ENCODE data around the gene FCHO2.

- TF ChIP-seq, protein P1, sequence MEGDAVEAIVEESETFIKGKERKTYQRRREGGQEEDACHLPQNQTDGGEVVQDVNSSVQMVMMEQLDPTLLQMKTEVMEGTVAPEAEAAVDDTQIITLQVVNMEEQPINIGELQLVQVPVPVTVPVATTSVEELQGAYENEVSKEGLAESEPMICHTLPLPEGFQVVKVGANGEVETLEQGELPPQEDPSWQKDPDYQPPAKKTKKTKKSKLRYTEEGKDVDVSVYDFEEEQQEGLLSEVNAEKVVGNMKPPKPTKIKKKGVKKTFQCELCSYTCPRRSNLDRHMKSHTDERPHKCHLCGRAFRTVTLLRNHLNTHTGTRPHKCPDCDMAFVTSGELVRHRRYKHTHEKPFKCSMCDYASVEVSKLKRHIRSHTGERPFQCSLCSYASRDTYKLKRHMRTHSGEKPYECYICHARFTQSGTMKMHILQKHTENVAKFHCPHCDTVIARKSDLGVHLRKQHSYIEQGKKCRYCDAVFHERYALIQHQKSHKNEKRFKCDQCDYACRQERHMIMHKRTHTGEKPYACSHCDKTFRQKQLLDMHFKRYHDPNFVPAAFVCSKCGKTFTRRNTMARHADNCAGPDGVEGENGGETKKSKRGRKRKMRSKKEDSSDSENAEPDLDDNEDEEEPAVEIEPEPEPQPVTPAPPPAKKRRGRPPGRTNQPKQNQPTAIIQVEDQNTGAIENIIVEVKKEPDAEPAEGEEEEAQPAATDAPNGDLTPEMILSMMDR (IDR thresholded peaks at IDR 0.05; ENCODE audit: low read depth, low read length), result no peak
- TF ChIP-seq EZH2phosphoT487 (IDR thresholded peaks at IDR 0.05; ENCODE audit: low read depth), result no peak
These were observed 165.2 kb downstream of the FCHO2 start for GRCh38 chr5:73121119-73121463.
